Measurements from ENCODE around the gene TRMT61A. TPM values are rescaled to one million over a fixed set of nuclear protein-coding genes. Genes with fewer than 3 reads are reported as not detected.

The TRMT61A gene
- total and polyA plus RNA-seq, 2 of the 4 experiments (the other 2 are of a cell fraction) = 5.7 to 16.2 TPM

DNA sequence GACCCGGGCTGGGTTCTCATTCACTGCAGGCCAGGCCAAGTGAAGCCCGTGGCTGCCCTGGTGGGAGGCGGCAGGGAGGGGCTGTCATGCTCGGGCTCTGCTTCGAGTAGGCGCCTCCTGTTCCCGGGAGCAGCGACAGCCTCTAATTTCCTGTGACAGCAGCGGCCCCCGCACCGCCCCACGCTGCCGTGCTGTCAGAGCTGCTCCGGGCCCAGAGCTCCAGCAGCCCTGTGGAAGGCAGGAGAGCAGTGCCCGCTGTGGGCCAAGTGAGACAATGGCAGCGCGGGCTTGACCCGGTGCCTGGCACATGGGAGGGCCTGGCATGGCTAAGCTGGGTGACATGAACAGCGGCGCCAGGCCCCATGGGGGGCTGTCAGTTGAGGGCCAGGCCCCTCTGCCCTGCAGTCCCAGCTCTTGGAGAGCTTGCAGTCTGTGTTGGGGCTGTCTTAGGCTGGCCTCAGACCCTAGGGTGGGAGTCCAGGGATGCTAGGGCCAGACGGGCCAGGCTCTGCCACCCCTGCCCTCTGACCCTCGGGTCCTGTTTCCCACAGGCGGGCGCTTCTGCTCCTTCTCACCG lies 5.1 kb downstream of the TRMT61A start:
- Histone ChIP-seq H4K91ac (ENCODE audit: insufficient read depth, low read depth, low read length) (no peak overlapping the region), H3K79me1 (ENCODE audit: low read depth in 1 of 2, low read length in 2 of 2) (peaks cover 0 to 35% of the 10 kb centered on the region in 2 experiments; a peak in 3 of 4 replicates), H2AK9ac (replicated peaks; ENCODE audit: low read depth, low read length, poor library complexity) (no peak overlapping the region), H3K27me3 (ENCODE audit: control insufficient read depth, insufficient read depth, low read length) (no peaks in the 10 kb centered on the region), H3K56ac (ENCODE audit: extremely low read depth, insufficient read depth, low read length) (no peak overlapping the region), H2BK5ac (ENCODE audit: low read depth, low read length, poor library complexity, severe bottlenecking) (no peak overlapping the region), H4K8ac (ENCODE audit: low read depth in 2 of 2, low read length in 2 of 2) (no peak overlapping the region), H4K20me1 (ENCODE audit: insufficient read depth, low read length) (peaks cover 26% of the 10 kb centered on the region), H3K23ac (ENCODE audit: low read depth, low read length) (no peak overlapping the region), H3K14ac (replicated peaks; ENCODE audit: low read depth, low read length) (no peak overlapping the region), H2BK120ac (ENCODE audit: low read depth, low read length) (no peak overlapping the region), H2AK5ac (ENCODE audit: low read depth, low read length) (no peak overlapping the region), H4K5ac (ENCODE audit: low read depth, low read length) (no peak overlapping the region), H3K9ac (ENCODE audit: low read depth, low read length) (no peak overlapping the region), H3K36me3 (ENCODE audit: control insufficient read depth, insufficient read depth, low read length) (peaks cover 12% of the 10 kb centered on the region; the same call in 1 of the 2 replicates), H3K9me1 (ENCODE audit: insufficient read depth, low read length) (peaks cover 10% of the 10 kb centered on the region), H3K9me3 (ENCODE audit: control insufficient read depth, insufficient read depth, low read length) (no peaks in the 10 kb centered on the region), H2BK20ac (ENCODE audit: low read depth, low read length) (no peak overlapping the region), H3K4me1 (ENCODE audit: control insufficient read depth, insufficient read depth, low read length) (peaks cover 6% of the 10 kb centered on the region), H3K4me3 (ENCODE audit: insufficient read depth, low read depth, low read length) (no peak overlapping the region), H3K4ac (ENCODE audit: low read depth, low read length) (no peak overlapping the region), H2AFZ (replicated peaks; ENCODE audit: low read length, poor library complexity) (no peak overlapping the region), H2BK15ac (ENCODE audit: low read depth, low read length) (no peak overlapping the region), H3K27ac (ENCODE audit: insufficient read depth, low read length) (no peak overlapping the region), H3K18ac (ENCODE audit: low read depth, low read length) (no peak overlapping the region), H3K4me2 (ENCODE audit: low read depth, low read length) (no peak overlapping the region)
- in situ Hi-C loops (cut with MboI; ENCODE audit: low sequenced_read_pairs) = no loop called here
- DNase-seq (no peak), ATAC-seq (ENCODE audit: low read depth) (no peak)
- WGBS, 2 experiments (ENCODE audit: extremely low coverage in 2 of 2, insufficient read length in 1 of 2) = 85% methylated on average over 13 of the region's 25 CpGs; no CpG with 5 or more reads in 1 of the 2 experiments
- ChIA-PET POLR2A (ENCODE audit: unreplicated experiment) (no interaction called here), CTCF (no interaction called here)
- TF ChIP-seq CHD1 (IDR thresholded peaks at IDR 0.05; ENCODE audit: low read depth, low read length) (no peak), NFE2L2 (IDR thresholded peaks at IDR 0.05; ENCODE audit: low read depth, low read length) (no peak), MAZ (IDR thresholded peaks at IDR 0.05; ENCODE audit: borderline replicate concordance, low read depth, low read length) (no peak), FOS (IDR thresholded peaks at IDR 0.05; ENCODE audit: low read depth, low read length) (no peak), BHLHE40 (IDR thresholded peaks at IDR 0.05; ENCODE audit: low read depth, low read length) (no peak), RFX5 (IDR thresholded peaks at IDR 0.05; ENCODE audit: low read depth, low read length) (no peak), RAD21 (IDR thresholded peaks at IDR 0.05; ENCODE audit: low read length) (no peak), MAFK (IDR thresholded peaks at IDR 0.05; ENCODE audit: low read depth, low read length) (no peak), POLR2A (IDR thresholded peaks at IDR 0.05; ENCODE audit: low read depth, low read length) (no peak), SMC3 (IDR thresholded peaks at IDR 0.05; ENCODE audit: low read depth, low read length) (no peak), RCOR1 (IDR thresholded peaks at IDR 0.05; ENCODE audit: insufficient replicate concordance, low read length) (no peak), USF2 (IDR thresholded peaks at IDR 0.05; ENCODE audit: low read depth, low read length) (no peak)
- TF ChIP-seq, protein P1, sequence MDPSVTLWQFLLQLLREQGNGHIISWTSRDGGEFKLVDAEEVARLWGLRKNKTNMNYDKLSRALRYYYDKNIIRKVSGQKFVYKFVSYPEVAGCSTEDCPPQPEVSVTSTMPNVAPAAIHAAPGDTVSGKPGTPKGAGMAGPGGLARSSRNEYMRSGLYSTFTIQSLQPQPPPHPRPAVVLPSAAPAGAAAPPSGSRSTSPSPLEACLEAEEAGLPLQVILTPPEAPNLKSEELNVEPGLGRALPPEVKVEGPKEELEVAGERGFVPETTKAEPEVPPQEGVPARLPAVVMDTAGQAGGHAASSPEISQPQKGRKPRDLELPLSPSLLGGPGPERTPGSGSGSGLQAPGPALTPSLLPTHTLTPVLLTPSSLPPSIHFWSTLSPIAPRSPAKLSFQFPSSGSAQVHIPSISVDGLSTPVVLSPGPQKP (IDR thresholded peaks at IDR 0.05; ENCODE audit: borderline replicate concordance, low read depth, low read length) = no peak
- TF ChIP-seq, protein P2, sequence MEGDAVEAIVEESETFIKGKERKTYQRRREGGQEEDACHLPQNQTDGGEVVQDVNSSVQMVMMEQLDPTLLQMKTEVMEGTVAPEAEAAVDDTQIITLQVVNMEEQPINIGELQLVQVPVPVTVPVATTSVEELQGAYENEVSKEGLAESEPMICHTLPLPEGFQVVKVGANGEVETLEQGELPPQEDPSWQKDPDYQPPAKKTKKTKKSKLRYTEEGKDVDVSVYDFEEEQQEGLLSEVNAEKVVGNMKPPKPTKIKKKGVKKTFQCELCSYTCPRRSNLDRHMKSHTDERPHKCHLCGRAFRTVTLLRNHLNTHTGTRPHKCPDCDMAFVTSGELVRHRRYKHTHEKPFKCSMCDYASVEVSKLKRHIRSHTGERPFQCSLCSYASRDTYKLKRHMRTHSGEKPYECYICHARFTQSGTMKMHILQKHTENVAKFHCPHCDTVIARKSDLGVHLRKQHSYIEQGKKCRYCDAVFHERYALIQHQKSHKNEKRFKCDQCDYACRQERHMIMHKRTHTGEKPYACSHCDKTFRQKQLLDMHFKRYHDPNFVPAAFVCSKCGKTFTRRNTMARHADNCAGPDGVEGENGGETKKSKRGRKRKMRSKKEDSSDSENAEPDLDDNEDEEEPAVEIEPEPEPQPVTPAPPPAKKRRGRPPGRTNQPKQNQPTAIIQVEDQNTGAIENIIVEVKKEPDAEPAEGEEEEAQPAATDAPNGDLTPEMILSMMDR (conservative IDR thresholded peaks at IDR 0.05; ENCODE audit: low read depth, low read length) = no peak
- dilution Hi-C loops (cut with HindIII; ENCODE audit: low sequenced_read_pairs, unreplicated experiment) = no loop called here
- no TSS peak for BruUV-seq (replicated peaks)
- intact Hi-C loops (cut with micrococcal nuclease) = no loop called here
